ENCODE data around the gene DNAAF2. TPM values are rescaled to one million over a fixed set of nuclear protein-coding genes. Genes with fewer than 3 reads are reported as not detected.

DNAAF2 gene
- 10.8 and 11.4 TPM in 2 replicates for total RNA-seq

DNA sequence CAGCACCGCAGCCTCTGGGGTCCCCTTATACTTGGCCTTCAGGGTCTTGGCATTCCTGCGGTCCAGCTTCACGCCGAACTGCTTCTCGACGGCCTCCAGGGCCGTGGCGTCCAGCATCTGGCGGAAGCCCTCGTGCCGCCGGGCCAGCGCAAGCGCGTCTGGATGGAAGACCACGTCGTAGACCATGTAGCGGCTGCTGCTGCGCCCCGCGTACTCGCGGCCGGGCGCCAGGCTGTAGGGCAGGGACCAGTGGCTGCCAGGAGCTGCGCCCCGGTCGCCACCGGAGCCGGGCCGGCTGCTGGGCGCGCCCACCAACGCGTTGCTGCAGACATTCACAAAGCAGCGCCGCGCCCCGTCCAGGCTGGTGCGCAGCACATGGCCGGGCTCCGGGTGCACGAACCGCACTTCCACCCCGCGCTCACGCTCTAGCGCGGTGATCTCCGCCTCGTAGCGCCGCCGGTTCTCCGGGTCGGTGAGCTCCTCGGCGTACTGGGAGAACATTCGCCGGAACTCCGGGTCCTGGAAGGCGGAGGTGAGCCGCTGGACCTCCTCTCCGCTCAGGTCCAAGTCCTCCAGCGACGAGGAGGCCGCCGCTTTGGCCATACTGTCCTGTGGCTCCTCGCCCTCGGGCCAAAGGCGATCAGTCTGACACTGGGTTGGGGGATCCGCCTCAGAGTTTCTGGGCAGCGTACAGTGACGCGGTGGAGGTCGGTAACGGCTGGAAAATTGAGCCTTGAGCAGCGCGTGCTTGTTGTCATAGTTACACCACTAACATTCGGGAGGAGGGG is at the start of gene DNAAF2:
DNAAF2 (minus strand) TSS at position 698 of the 788 bp plus-strand sequence; CDS start at position 603, 95 bp downstream.

DNA sequence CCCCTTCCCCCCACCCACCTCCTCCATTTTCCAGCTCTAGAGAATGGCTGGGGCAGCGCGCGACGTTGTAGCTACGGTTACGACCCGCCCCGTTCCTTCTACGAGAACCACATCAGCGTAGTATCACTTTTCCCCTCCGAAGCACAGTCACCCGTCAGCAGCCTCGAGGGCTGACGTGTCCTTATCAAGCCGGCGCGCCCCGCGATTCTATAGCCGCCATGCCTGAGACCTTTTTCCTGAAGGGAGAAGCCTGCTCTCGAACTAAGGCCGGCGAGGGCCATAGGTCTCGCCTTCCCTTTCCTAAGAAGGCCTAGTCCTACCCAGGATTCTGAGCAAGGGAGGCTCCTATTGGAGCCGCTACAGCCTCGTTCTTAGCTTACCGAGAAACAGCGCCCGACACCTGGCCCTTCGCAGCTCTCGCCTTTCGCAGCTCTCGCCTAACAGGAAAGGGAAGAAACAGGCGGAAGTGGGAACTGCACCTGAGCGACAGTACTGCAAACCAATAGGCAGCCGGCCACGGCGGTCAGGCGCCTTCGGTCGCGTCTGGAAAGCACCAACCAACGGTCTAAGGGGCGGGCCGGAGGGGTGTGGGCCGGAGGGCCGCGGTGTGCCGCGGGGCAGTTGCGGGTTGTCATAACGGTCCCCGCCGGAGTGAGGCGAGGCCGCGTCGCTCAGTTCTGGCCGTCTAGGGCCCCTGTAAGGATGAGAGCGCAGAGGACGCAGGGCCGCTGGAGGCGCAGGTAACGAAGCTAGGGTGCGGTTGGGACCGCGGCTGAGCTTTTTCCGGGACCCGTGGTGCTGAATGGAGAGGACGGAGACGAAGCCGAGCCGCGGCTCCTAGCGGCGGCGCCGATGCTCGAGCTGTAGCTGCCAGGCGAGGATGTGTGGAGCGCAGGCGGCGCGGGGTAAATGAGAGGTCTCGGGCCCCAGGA is 14.6 kb downstream of the DNAAF2 start, which contains the start of the genes MGAT2 and RPL36AL:
MGAT2 (plus strand) TSS at position 618 of the 932 bp plus-strand sequence. CDS start 470 bp downstream, outside the sequence.
RPL36AL (minus strand) TSS at position 445 of the 932 bp plus-strand sequence. CDS start 1,522 bp downstream, outside the sequence.

GRCh38 chr14:49598485-49599300 is 36.4 kb downstream of the DNAAF2 start, which contains the start of gene LRR1:
Gene LRR1 (plus strand): TSS chr14:49598940. CDS start chr14:49599021, 81 bp downstream.

DNA sequence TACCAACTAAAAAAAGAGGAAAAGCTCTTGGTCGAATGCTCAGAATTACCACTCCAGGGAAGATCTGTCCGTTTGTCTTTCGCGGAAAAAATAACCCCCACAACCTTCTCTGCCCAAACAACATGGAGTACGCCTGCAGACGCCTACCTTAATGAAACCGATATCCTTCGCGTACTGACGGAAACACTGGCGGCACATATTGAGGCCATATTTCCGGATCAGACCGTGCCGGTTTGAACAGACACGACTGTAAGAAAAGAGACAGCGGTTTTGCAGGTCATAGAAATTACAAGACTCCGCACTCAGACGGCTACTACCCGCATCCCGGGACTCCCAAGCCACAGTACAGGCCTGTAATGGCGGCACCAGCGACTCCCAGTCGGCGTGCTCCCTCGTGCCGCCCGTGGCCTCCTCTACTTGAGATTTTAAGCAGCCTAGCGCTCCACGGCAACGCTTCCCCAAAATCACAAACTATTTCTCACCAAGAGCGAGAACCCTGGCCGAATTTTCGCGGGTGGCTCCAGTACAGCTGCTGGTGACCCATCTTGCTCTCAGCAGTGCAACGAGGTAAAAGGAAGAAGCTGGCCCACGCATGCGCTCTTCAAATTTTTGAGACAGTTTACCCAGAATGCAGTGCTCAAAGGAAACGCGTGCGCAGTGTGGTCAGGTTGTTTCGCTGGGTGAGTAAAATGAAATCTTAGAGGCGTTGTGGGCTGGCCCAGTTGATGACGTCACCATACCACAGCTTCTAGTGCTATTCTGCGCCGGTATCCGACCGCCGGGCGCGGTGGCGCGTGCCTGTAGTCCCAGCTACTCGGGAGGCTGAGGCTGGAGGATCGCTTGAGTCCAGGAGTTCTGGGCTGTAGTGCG is 49.0 kb downstream of the DNAAF2 start, which contains the start of gene RPS29:
RPS29 (minus strand) TSS at position 578 of the 870 bp plus-strand sequence; CDS start at position 544, 34 bp downstream.

Other genes starting within 250 kb of the DNAAF2 start
- gene RPS29, start 48.9 kb downstream of the DNAAF2 start, total RNA-seq = 5,474 and 6,629 TPM in 2 replicates
- gene LRR1, start 36.3 kb downstream of the DNAAF2 start, total RNA-seq = 2.8 and 23.5 TPM in 2 replicates
- 140 and 144 TPM in 2 replicates for gene RPL36AL, start 14.6 kb downstream of the DNAAF2 start, total RNA-seq
- gene MGAT2, start 14.4 kb downstream of the DNAAF2 start, total RNA-seq = 36.8 and 54.6 TPM in 2 replicates
- 3.9 and 25.6 TPM in 2 replicates for gene POLE2, start 53.0 kb upstream of the DNAAF2 start, total RNA-seq
- 0.38 and 0.49 TPM in 2 replicates for gene KLHDC1, start 57.9 kb upstream of the DNAAF2 start, total RNA-seq
- gene KLHDC2, start 132.9 kb upstream of the DNAAF2 start, total RNA-seq = 18.3 and 53.4 TPM in 2 replicates
- gene NEMF, start 217.5 kb upstream of the DNAAF2 start, total RNA-seq = 18.3 and 21.3 TPM in 2 replicates